Measurements from ENCODE around the gene DPH7.
"Not testable (repeated sequence)": the region's sequence is repeated elsewhere in the genome, so short reads cannot be mapped to it uniquely, and the experiment has no call there.

DPH7 gene

GRCh38 chr9:137551264-137552021 lies 27.3 kb downstream of the DPH7 start, which contains the start of gene MRPL41:
Gene MRPL41 (plus strand): TSS chr9:137551879. CDS start chr9:137552082, 203 bp downstream.
- no peaks in the 10 kb centered on the region for H3K9me3 ChIP-seq
- peak within 1 kb of the TSS; percentile 79 to 87 for H3K4me3 ChIP-seq (ENCODE audit: low read depth in 1 of 2, low read length in 1 of 2)
- H3K27ac ChIP-seq: peak within 1 kb of the TSS; percentile 70
- peaks cover 9% of the 10 kb centered on the region for H3K27me3 ChIP-seq
- TF ChIP-seq CTCF (IDR thresholded peaks at IDR 0.05): peak; percentile 25
- H3K36me3 ChIP-seq: peaks cover 11% of the 10 kb centered on the region
- peaks cover 12 to 20% of the 10 kb centered on the region in 2 experiments for H3K4me1 ChIP-seq (ENCODE audit: control insufficient read depth in 1 of 2, insufficient read depth in 1 of 2, low read depth in 1 of 2, low read length in 1 of 2)

GRCh38 chr9:137550958-137551263 lies 27.8 kb downstream of the DPH7 start:
- H3K9me3 ChIP-seq, H3K36me3 ChIP-seq, H3K27me3 ChIP-seq: not testable (repeated sequence)
- peak overlapping the region; percentile 33 for H3K27ac ChIP-seq
- H3K4me3 ChIP-seq (ENCODE audit: low read depth in 1 of 2, low read length in 1 of 2): peak overlapping the region; percentile 79 to 87
- peaks cover 12 to 20% of the 10 kb centered on the region in 2 experiments for H3K4me1 ChIP-seq (ENCODE audit: control insufficient read depth in 1 of 2, insufficient read depth in 1 of 2, low read depth in 1 of 2, low read length in 1 of 2)

- H3K27ac ChIP-seq: peak within 1 kb of the TSS; percentile 33
- H3K4me1 ChIP-seq (ENCODE audit: control insufficient read depth in 1 of 2, insufficient read depth in 1 of 2, low read depth in 1 of 2, low read length in 1 of 2): peaks cover 12 to 20% of the 10 kb centered on the region in 2 experiments
- H3K27me3 ChIP-seq: peaks cover 9% of the 10 kb centered on the region
- H3K9me3 ChIP-seq: no peaks in the 10 kb centered on the region
- H3K36me3 ChIP-seq: peaks cover 4% of the 10 kb centered on the region
- peak within 1 kb of the TSS; percentile 79 to 87 for H3K4me3 ChIP-seq (ENCODE audit: low read depth in 1 of 2, low read length in 1 of 2)
- no peak for TF ChIP-seq CTCF (IDR thresholded peaks at IDR 0.05)
Measured at GRCh38 chr9:137550231-137550621, 28.5 kb downstream of the DPH7 start, which contains the start of gene PNPLA7. Gene PNPLA7 (minus strand): TSS chr9:137550402. CDS start chr9:137550197, 205 bp downstream.

- TF ChIP-seq CTCF (IDR thresholded peaks at IDR 0.05): no peak
- peaks cover 12 to 20% of the 10 kb centered on the region in 2 experiments for H3K4me1 ChIP-seq (ENCODE audit: control insufficient read depth in 1 of 2, insufficient read depth in 1 of 2, low read depth in 1 of 2, low read length in 1 of 2)
- H3K9me3 ChIP-seq: no peaks in the 10 kb centered on the region
- no peak overlapping the region for H3K27ac ChIP-seq
- H3K36me3 ChIP-seq: no peaks in the 10 kb centered on the region
- H3K4me3 ChIP-seq (ENCODE audit: low read depth in 1 of 2, low read length in 1 of 2): no peak overlapping the region
- peaks cover 9% of the 10 kb centered on the region for H3K27me3 ChIP-seq
Measured at GRCh38 chr9:137547687-137548543, 30.8 kb downstream of the DPH7 start.

- Histone ChIP-seq H3K27me3 (peaks cover 4% of the 10 kb centered on the region), H3K9me3 (no peaks in the 10 kb centered on the region), H3K4me1 (ENCODE audit: control insufficient read depth in 1 of 2, insufficient read depth in 1 of 2, low read depth in 1 of 2, low read length in 1 of 2) (peaks cover 0 to under 1% of the 10 kb centered on the region in 2 experiments), H3K36me3 (no peaks in the 10 kb centered on the region), H3K4me3 (ENCODE audit: low read depth in 1 of 2, low read length in 1 of 2) (no peak overlapping the region), H3K27ac (no peak overlapping the region)
- TF ChIP-seq CTCF (IDR thresholded peaks at IDR 0.05): no peak
Measured at GRCh38 chr9:137545123-137545522, 33.6 kb downstream of the DPH7 start.

Data from neutrophil (primary cell).